PC-3 (cell line): ENCODE measurements around the gene MYO10. TPM values are rescaled to one million over a fixed set of nuclear protein-coding genes. Genes with fewer than 3 reads are reported as not detected.
A peak's percentile ranks its signal among the peaks of the same experiment; 100 is the strongest.

Experiments
- ATAC-seq: fragments of 200-7000 bp; cut with Tn5 transposase; 2 replicates; pipeline ENCODE4 v1.9.1; 2020; ENCODE audit warnings: mild to moderate bottlenecking, moderate library complexity
- BruUV-seq: library from RNA; stranded (reverse); fragments of 400-500 nt; replicated peaks from 2 replicates; lab custom pipeline; 2021; lab: Mats Ljungman, UMichigan
- CTCF ChIA-PET: fragments of 300-600 bp; sonication (Branson Sonifier 250); formaldehyde crosslinking; loops from one replicate; lab custom pipeline; 2022; ENCODE audit warnings: antibody characterized with exemption; lab: Charles Lee
- POLR2A ChIA-PET: fragments of 300-600 bp; sonication (Branson Sonifier 250); formaldehyde crosslinking; loops from one replicate; lab custom pipeline; 2022; ENCODE audit warnings: antibody characterized with exemption; ENCODE audit not compliant: unreplicated experiment; lab: Charles Lee
- DNase-seq: peaks from one replicate; pipeline ENCODE4 v3.0.0-alpha.2; 2015
- H2AFZ ChIP-seq: fragments of 300-600 bp; sonication (generic); 2 replicates; pipeline ENCODE4 v1.6.0; 2016; ENCODE audit warnings: antibody characterized with exemption, low read length
- H3F3A ChIP-seq: fragments of 300-600 bp; sonication (generic); one replicate; pipeline ENCODE4 v1.6.0; 2017; ENCODE audit warnings: antibody characterized with exemption, low read length, control low read depth, mild to moderate bottlenecking; ENCODE audit not compliant: unreplicated experiment
- H3K27ac ChIP-seq: fragments of 300-600 bp; sonication (generic); 2 replicates; pipeline ENCODE4 v1.5.1; 2016; ENCODE audit warnings: mild to moderate bottlenecking, low read length
- H3K27me3 ChIP-seq: fragments of 300-600 bp; sonication (generic); 2 replicates; pipeline ENCODE4 v1.6.1; 2016; ENCODE audit warnings: low read length, mixed read lengths
- H3K36me3 ChIP-seq: fragments of 300-600 bp; sonication (generic); 2 replicates; pipeline ENCODE4 v1.6.1; 2016; ENCODE audit warnings: low read depth, mixed run types, low read length, mixed read lengths
- H3K4me1 ChIP-seq: fragments of 300-600 bp; sonication (generic); 2 replicates; pipeline ENCODE4 v1.5.1; 2016; ENCODE audit warnings: low read length; ENCODE audit not compliant: insufficient read depth
- H3K4me2 ChIP-seq: fragments of 300-600 bp; sonication (generic); 2 replicates; pipeline ENCODE4 v1.6.0; 2016; ENCODE audit warnings: low read length
- H3K4me3 ChIP-seq: fragments of 300-600 bp; sonication (generic); 2 replicates; pipeline ENCODE4 v1.5.1; 2016; ENCODE audit warnings: mild to moderate bottlenecking, low read length, mixed read lengths
- H3K79me2 ChIP-seq: fragments of 300-600 bp; sonication (generic); 2 replicates; pipeline ENCODE4 v1.6.1; 2017; ENCODE audit warnings: low read length, mixed read lengths
- H3K9ac ChIP-seq: fragments of 300-600 bp; sonication (generic); 2 replicates; pipeline ENCODE4 v1.6.0; 2016; ENCODE audit warnings: mild to moderate bottlenecking, low read length
- H3K9me2 ChIP-seq: fragments of 300-600 bp; sonication (generic); replicated peaks from 2 replicates; pipeline ENCODE4 v1.6.1; 2016; ENCODE audit warnings: mixed run types, low read length, mixed read lengths
- H3K9me3 ChIP-seq: fragments of 300-600 bp; sonication (generic); 2 replicates; pipeline ENCODE4 v1.6.1; 2016; ENCODE audit warnings: low read length, mixed read lengths
- H4K20me1 ChIP-seq: fragments of 300-600 bp; sonication (generic); 2 replicates; pipeline ENCODE4 v1.6.1; 2016; ENCODE audit warnings: low read length, mixed read lengths
- EZH2 ChIP-seq: fragments of 300-600 bp; sonication (generic); IDR thresholded peaks from one replicate; pipeline ENCODE4 v1.6.1; 2017; ENCODE audit warnings: antibody characterized with exemption, mild to moderate bottlenecking, low read length; ENCODE audit not compliant: unreplicated experiment
- EZH2phosphoT487 ChIP-seq: fragments of 300-600 bp; sonication (generic); IDR thresholded peaks from 2 replicates; pipeline ENCODE4 v1.6.1; 2018; ENCODE audit warnings: mild to moderate bottlenecking, antibody characterized with exemption, low read length, borderline replicate concordance
- intact Hi-C: fragments of 100-400 bp; cut with micrococcal nuclease; formaldehyde crosslinking; loops from 2 replicates; pipeline ENCODE4 v1.9.0; 2023
- total RNA-seq: library from RNA; depleted of rRNA; stranded (reverse); fragments of >200 nt; gene quantifications from 2 replicates; pipeline ENCODE4 v1.2.3, GENCODE V29; 2014
- TF ChIP-seq, protein P1 (sequence below): fragments of 300-600 bp; sonication (generic); conservative IDR thresholded peaks from 2 replicates; pipeline ENCODE4 v1.5.1; 2017; ENCODE audit warnings: antibody characterized with exemption, low read depth, mild to moderate bottlenecking, low read length

The MYO10 gene
- total RNA-seq, 1 experiment from 2014 or later: 52.3 TPM

DNA sequence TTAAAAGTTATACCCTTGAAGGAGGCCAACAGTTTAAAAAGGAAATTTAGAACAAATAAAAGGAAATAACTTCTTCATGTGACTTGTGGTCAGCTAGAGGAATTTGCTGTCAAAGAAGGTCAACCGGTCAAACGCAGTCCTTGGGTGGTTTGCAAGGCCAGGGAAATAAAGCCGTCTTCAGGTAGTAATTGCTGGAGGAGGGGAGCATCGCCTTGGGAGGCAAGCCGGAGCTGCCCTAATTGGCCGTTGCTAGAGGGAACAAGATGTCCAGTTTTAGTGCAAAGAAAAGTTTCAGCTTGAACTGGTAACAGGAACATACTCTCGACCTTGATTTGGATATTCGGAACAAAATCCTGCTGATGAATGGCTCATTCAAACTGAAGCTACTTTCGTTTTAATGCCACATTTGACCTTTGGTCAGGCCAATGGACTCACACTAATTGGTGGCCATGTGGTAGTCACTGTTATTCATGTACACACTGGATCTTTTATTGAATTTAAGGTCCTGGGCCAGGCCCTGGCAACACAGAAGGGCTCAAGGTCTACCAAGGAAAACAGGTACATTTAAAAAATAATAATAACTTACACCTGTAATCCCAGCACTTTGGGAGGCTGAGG, 47.0 kb upstream of the MYO10 start:
- H3K27me3 ChIP-seq: no peaks in the 10 kb centered on the region
- ChIA-PET CTCF (no interaction called here), POLR2A (no interaction called here)
- H3K9ac ChIP-seq: no peak overlapping the region
- H3K27ac ChIP-seq: no peak overlapping the region
- no peaks in the 10 kb centered on the region for H3F3A ChIP-seq
- no peaks in the 10 kb centered on the region for H3K36me3 ChIP-seq
- H3K4me1 ChIP-seq: no peaks in the 10 kb centered on the region
- H3K4me2 ChIP-seq: no peak overlapping the region
- no TSS peak for BruUV-seq
- no peak overlapping the region for H3K4me3 ChIP-seq
- H2AFZ ChIP-seq: no peak overlapping the region
- DNase-seq: no peak
- ATAC-seq: no peak
- TF ChIP-seq EZH2 (no peak), EZH2phosphoT487 (no peak)
- TF ChIP-seq, protein P1, sequence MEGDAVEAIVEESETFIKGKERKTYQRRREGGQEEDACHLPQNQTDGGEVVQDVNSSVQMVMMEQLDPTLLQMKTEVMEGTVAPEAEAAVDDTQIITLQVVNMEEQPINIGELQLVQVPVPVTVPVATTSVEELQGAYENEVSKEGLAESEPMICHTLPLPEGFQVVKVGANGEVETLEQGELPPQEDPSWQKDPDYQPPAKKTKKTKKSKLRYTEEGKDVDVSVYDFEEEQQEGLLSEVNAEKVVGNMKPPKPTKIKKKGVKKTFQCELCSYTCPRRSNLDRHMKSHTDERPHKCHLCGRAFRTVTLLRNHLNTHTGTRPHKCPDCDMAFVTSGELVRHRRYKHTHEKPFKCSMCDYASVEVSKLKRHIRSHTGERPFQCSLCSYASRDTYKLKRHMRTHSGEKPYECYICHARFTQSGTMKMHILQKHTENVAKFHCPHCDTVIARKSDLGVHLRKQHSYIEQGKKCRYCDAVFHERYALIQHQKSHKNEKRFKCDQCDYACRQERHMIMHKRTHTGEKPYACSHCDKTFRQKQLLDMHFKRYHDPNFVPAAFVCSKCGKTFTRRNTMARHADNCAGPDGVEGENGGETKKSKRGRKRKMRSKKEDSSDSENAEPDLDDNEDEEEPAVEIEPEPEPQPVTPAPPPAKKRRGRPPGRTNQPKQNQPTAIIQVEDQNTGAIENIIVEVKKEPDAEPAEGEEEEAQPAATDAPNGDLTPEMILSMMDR: no peak
- H4K20me1 ChIP-seq: no peaks in the 10 kb centered on the region
- no peaks in the 10 kb centered on the region for H3K9me3 ChIP-seq
- H3K9me2 ChIP-seq: no peaks in the 10 kb centered on the region
- intact Hi-C loops: no loop called here
- H3K79me2 ChIP-seq: no peaks in the 10 kb centered on the region

DNA sequence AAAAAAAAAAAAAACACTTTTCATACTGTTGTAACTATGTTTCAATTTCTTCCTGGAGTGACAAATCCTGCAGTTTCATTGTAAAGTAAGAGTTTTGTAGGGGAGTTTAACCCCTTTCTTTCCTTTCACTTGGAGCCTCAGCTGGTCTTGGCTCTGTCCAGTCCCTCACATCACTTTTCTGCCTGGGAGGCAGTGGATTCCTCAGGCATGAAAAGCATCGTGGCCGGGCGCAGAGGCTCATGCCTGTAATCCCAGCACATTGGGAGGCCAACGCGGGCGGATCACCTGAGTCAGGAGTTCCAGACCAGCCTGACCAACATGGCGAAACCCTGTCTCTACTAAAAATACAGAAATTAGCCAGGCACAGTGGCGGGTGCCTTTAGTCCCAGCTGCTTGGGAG, 45.6 kb upstream of the MYO10 start:
- BruUV-seq: no TSS peak
- intact Hi-C loops: no loop called here

DNA sequence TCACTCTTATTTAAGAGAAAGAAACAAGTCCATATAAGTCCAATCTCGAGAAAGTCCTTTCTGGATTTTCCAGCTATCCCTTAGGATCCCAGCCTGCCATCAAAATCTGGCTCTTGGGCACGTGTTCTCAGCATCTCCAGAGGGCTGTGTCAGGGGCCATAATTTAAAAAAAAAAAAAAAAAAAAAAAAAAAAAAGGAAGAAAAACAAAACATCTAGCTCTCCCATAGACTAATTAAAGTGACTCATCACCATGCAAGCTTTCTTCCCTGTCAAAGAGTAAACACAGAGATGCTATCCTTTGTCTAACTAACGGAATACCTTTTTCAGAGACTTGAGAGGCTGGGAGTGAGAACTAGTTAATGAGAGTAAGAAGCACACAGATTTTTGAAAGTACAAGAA, 44.9 kb upstream of the MYO10 start:
- Histone ChIP-seq H3K27ac (no peak overlapping the region), H3K9me2 (no peaks in the 10 kb centered on the region), H2AFZ (no peak overlapping the region), H3K9me3 (no peaks in the 10 kb centered on the region), H3K79me2 (no peaks in the 10 kb centered on the region), H3K36me3 (no peaks in the 10 kb centered on the region), H3K4me2 (no peak overlapping the region), H3F3A (no peaks in the 10 kb centered on the region), H3K27me3 (no peaks in the 10 kb centered on the region), H4K20me1 (no peaks in the 10 kb centered on the region), H3K9ac (no peak overlapping the region), H3K4me1 (no peaks in the 10 kb centered on the region), H3K4me3 (no peak overlapping the region)
- TF ChIP-seq, protein P1: no peak
- TF ChIP-seq EZH2 (no peak), EZH2phosphoT487 (no peak)
- peak; percentile 46 for DNase-seq
- intact Hi-C loops: no loop called here
- no TSS peak for BruUV-seq
- CTCF ChIA-PET: no interaction called here
- peak; percentile 78 for ATAC-seq
- POLR2A ChIA-PET: interaction anchor here (0.6 kb wide), 1 partner anchor 139 kb away, joined by 13 read pairs; no protein-coding TSS in a partner anchor

More for the DNA sequence above, 45.6 kb upstream of the MYO10 start:
- CTCF ChIA-PET: no interaction called here
- H3K9ac ChIP-seq: no peak overlapping the region
- DNase-seq: no peak
- no peaks in the 10 kb centered on the region for H3K9me2 ChIP-seq
- no peak overlapping the region for H2AFZ ChIP-seq
- H3F3A ChIP-seq: no peaks in the 10 kb centered on the region
- no peak for ATAC-seq
- H3K4me3 ChIP-seq: no peak overlapping the region
- no peaks in the 10 kb centered on the region for H3K4me1 ChIP-seq
- POLR2A ChIA-PET: no interaction called here
- no peaks in the 10 kb centered on the region for H3K79me2 ChIP-seq
- no peak overlapping the region for H3K27ac ChIP-seq
- no peaks in the 10 kb centered on the region for H3K9me3 ChIP-seq
- no peaks in the 10 kb centered on the region for H3K27me3 ChIP-seq
- no peaks in the 10 kb centered on the region for H4K20me1 ChIP-seq
- no peak overlapping the region for H3K4me2 ChIP-seq
- no peaks in the 10 kb centered on the region for H3K36me3 ChIP-seq
- TF ChIP-seq, protein P1: no peak
- TF ChIP-seq EZH2phosphoT487 (no peak), EZH2 (no peak)
